SK-N-SH treated with all-trans-retinoic acid at 6 μM for 48 hours (cell line): Measurements from ENCODE around the gene PRR35.

ENCODE experiments used
- ATAC-seq: fragments of 200-7000 bp; cut with Tn5 transposase; 3 replicates; pipeline ENCODE4 v1.9.1; 2020; ENCODE audit warnings: mild to moderate bottlenecking, moderate library complexity
- ARNTL ChIP-seq: fragments of 450-650 bp; formaldehyde crosslinking; IDR thresholded peaks from 2 replicates; pipeline ENCODE4 v1.5.0; 2020; ENCODE audit warnings: low read depth, mild to moderate bottlenecking, moderate library complexity, borderline replicate concordance
- BACH2 ChIP-seq: fragments of 250-450 bp; sonication (Bioruptor Pico); IDR thresholded peaks from 2 replicates; pipeline ENCODE4 v1.9.0; 2021; ENCODE audit warnings: mild to moderate bottlenecking, borderline replicate concordance
- CSDC2 ChIP-seq: fragments of 250-450 bp; sonication (Bioruptor Pico); IDR thresholded peaks from 2 replicates; pipeline ENCODE4 v1.5.0; 2020; ENCODE audit warnings: mild to moderate bottlenecking, moderate library complexity
- ESRRG ChIP-seq: fragments of 250-450 bp; sonication (Bioruptor Pico); IDR thresholded peaks from 2 replicates; pipeline ENCODE4 v1.6.1; 2021; ENCODE audit warnings: mild to moderate bottlenecking
- GLIS3 ChIP-seq: fragments of 250-450 bp; sonication (Bioruptor Pico); IDR thresholded peaks from 2 replicates; pipeline ENCODE4 v1.5.0; 2020; ENCODE audit warnings: mild to moderate bottlenecking, moderate library complexity
- ISL1 ChIP-seq: fragments of 250-450 bp; sonication (Bioruptor Pico); IDR thresholded peaks from 2 replicates; pipeline ENCODE4 v2.1.2; 2022; ENCODE audit warnings: mild to moderate bottlenecking, moderate library complexity
- OSR1 ChIP-seq: fragments of 250-450 bp; sonication (Bioruptor Pico); IDR thresholded peaks from 2 replicates; pipeline ENCODE4 v1.8.0; 2022; ENCODE audit warnings: moderate library complexity, mild to moderate bottlenecking, inconsistent platforms
- PPARA ChIP-seq: fragments of 250-450 bp; sonication (Bioruptor Pico); IDR thresholded peaks from 2 replicates; pipeline ENCODE4 v1.5.0; 2020; ENCODE audit warnings: mild to moderate bottlenecking, borderline replicate concordance
- RARB ChIP-seq: fragments of 250-450 bp; sonication (Bioruptor Pico); IDR thresholded peaks from 2 replicates; pipeline ENCODE4 v1.8.0; 2021; ENCODE audit warnings: mild to moderate bottlenecking, moderate library complexity
- SNAI2 ChIP-seq: fragments of 250-450 bp; sonication (Bioruptor Pico); IDR thresholded peaks from 2 replicates; pipeline ENCODE4 v1.5.0; 2020; ENCODE audit warnings: mild to moderate bottlenecking, moderate library complexity
- TCF4 ChIP-seq: fragments of 250-450 bp; sonication (Bioruptor Pico); IDR thresholded peaks from 2 replicates; pipeline ENCODE4 v1.8.0; 2021; ENCODE audit warnings: mild to moderate bottlenecking, moderate library complexity, borderline replicate concordance
- TOX ChIP-seq: fragments of 250-450 bp; sonication (Bioruptor Pico); IDR thresholded peaks from 2 replicates; pipeline ENCODE4 v1.8.0; 2021; ENCODE audit warnings: mild to moderate bottlenecking, moderate library complexity, borderline replicate concordance
- ZFP3 ChIP-seq: fragments of 250-450 bp; sonication (Bioruptor Pico); IDR thresholded peaks from 2 replicates; pipeline ENCODE4 v1.5.0; 2020; ENCODE audit warnings: mild to moderate bottlenecking, moderate library complexity
- ZNF565 ChIP-seq: fragments of 450-650 bp; formaldehyde crosslinking; conservative IDR thresholded peaks from 2 replicates; pipeline ENCODE4 v1.5.0; 2020; ENCODE audit warnings: low read depth, mild to moderate bottlenecking, moderate library complexity
- ZNF70 ChIP-seq: fragments of 450-650 bp; formaldehyde crosslinking; IDR thresholded peaks from 2 replicates; pipeline ENCODE4 v1.5.0; 2020; ENCODE audit warnings: mild to moderate bottlenecking, moderate library complexity
- ZNF8 ChIP-seq: fragments of 450-650 bp; formaldehyde crosslinking; IDR thresholded peaks from 2 replicates; pipeline ENCODE4 v1.5.0; 2020; ENCODE audit warnings: mild to moderate bottlenecking, moderate library complexity
- TF ChIP-seq, protein P1 (sequence below): fragments of 250-450 bp; sonication (Bioruptor Pico); IDR thresholded peaks from 2 replicates; pipeline ENCODE4 v1.5.1; 2021; ENCODE audit warnings: mild to moderate bottlenecking, moderate library complexity
- TF ChIP-seq, protein P2 (sequence below): fragments of 250-450 bp; sonication (Bioruptor Pico); IDR thresholded peaks from 2 replicates; pipeline ENCODE4 v1.8.0; 2020; ENCODE audit warnings: mild to moderate bottlenecking, moderate library complexity, borderline replicate concordance
- TF ChIP-seq, protein P3 (sequence below): fragments of 250-450 bp; sonication (Bioruptor Pico); IDR thresholded peaks from 2 replicates; pipeline ENCODE4 v1.5.0; 2020; ENCODE audit warnings: mild to moderate bottlenecking, moderate library complexity
- TF ChIP-seq, protein P4 (sequence below): fragments of 250-450 bp; sonication (Bioruptor Pico); IDR thresholded peaks from 2 replicates; pipeline ENCODE4 v1.8.0; 2021; ENCODE audit warnings: low read depth, mild to moderate bottlenecking, moderate library complexity, borderline replicate concordance
- TF ChIP-seq, protein P5 (sequence below): fragments of 250-450 bp; sonication (Bioruptor Pico); IDR thresholded peaks from 2 replicates; pipeline ENCODE4 v1.5.1; 2020; ENCODE audit warnings: low read depth, mild to moderate bottlenecking, moderate library complexity

PRR35 gene

DNA sequence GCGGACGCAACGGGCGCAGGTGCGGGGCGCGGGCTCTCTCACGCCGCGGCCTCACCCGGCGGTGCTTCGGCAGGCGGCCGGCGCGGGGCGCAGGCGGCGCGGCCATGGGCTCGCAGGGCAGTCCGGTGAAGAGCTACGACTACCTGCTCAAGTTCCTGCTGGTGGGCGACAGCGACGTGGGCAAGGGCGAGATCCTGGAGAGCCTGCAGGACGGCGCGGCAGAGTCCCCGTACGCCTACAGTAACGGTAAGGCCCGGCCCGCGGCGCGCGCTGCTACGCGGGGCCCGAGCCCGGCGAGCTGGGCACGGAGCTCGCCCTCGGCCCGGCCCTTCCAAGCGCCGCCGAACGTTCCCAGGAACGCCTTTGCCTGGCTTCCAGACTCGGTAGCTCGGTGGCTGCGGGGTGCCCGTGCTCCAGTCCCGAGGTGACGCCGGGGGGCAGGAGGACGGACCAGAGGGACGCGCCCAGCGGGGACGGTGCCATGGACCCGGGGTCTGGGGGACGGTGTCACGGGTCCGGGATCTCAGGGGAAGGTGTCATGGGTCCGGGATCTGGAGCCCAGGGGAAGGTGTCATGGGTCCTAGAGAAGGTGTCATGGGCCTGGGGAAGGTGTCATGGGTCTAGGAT lies 30.1 kb downstream of the PRR35 start:
- no peak for ATAC-seq
- TF ChIP-seq SNAI2 (CRISPR knock-in tag) (no peak), GLIS3 (CRISPR knock-in tag) (no peak), TOX (CRISPR knock-in tag) (no peak), CSDC2 (CRISPR knock-in tag) (no peak), ZNF565 (CRISPR knock-in tag) (no peak), ZNF8 (CRISPR knock-in tag) (no peak), BACH2 (no peak), ZNF70 (no peak), ARNTL (CRISPR knock-in tag) (no peak), ZFP3 (CRISPR knock-in tag) (no peak), ISL1 (CRISPR knock-in tag) (no peak), RARB (CRISPR knock-in tag) (no peak), ESRRG (CRISPR knock-in tag) (no peak), OSR1 (CRISPR knock-in tag) (no peak)
- TF ChIP-seq, protein P1, sequence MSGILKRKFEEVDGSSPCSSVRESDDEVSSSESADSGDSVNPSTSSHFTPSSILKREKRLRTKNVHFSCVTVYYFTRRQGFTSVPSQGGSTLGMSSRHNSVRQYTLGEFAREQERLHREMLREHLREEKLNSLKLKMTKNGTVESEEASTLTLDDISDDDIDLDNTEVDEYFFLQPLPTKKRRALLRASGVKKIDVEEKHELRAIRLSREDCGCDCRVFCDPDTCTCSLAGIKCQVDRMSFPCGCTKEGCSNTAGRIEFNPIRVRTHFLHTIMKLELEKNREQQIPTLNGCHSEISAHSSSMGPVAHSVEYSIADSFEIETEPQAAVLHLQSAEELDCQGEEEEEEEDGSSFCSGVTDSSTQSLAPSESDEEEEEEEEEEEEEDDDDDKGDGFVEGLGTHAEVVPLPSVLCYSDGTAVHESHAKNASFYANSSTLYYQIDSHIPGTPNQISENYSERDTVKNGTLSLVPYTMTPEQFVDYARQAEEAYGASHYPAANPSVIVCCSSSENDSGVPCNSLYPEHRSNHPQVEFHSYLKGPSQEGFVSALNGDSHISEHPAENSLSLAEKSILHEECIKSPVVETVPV: no peak
- TF ChIP-seq, protein P2, sequence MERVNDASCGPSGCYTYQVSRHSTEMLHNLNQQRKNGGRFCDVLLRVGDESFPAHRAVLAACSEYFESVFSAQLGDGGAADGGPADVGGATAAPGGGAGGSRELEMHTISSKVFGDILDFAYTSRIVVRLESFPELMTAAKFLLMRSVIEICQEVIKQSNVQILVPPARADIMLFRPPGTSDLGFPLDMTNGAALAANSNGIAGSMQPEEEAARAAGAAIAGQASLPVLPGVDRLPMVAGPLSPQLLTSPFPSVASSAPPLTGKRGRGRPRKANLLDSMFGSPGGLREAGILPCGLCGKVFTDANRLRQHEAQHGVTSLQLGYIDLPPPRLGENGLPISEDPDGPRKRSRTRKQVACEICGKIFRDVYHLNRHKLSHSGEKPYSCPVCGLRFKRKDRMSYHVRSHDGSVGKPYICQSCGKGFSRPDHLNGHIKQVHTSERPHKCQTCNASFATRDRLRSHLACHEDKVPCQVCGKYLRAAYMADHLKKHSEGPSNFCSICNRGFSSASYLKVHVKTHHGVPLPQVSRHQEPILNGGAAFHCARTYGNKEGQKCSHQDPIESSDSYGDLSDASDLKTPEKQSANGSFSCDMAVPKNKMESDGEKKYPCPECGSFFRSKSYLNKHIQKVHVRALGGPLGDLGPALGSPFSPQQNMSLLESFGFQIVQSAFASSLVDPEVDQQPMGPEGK: no peak
- TF ChIP-seq, protein P3, sequence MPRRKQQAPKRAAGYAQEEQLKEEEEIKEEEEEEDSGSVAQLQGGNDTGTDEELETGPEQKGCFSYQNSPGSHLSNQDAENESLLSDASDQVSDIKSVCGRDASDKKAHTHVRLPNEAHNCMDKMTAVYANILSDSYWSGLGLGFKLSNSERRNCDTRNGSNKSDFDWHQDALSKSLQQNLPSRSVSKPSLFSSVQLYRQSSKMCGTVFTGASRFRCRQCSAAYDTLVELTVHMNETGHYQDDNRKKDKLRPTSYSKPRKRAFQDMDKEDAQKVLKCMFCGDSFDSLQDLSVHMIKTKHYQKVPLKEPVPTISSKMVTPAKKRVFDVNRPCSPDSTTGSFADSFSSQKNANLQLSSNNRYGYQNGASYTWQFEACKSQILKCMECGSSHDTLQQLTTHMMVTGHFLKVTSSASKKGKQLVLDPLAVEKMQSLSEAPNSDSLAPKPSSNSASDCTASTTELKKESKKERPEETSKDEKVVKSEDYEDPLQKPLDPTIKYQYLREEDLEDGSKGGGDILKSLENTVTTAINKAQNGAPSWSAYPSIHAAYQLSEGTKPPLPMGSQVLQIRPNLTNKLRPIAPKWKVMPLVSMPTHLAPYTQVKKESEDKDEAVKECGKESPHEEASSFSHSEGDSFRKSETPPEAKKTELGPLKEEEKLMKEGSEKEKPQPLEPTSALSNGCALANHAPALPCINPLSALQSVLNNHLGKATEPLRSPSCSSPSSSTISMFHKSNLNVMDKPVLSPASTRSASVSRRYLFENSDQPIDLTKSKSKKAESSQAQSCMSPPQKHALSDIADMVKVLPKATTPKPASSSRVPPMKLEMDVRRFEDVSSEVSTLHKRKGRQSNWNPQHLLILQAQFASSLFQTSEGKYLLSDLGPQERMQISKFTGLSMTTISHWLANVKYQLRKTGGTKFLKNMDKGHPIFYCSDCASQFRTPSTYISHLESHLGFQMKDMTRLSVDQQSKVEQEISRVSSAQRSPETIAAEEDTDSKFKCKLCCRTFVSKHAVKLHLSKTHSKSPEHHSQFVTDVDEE (CRISPR knock-in tag): no peak
- TF ChIP-seq, protein P4, sequence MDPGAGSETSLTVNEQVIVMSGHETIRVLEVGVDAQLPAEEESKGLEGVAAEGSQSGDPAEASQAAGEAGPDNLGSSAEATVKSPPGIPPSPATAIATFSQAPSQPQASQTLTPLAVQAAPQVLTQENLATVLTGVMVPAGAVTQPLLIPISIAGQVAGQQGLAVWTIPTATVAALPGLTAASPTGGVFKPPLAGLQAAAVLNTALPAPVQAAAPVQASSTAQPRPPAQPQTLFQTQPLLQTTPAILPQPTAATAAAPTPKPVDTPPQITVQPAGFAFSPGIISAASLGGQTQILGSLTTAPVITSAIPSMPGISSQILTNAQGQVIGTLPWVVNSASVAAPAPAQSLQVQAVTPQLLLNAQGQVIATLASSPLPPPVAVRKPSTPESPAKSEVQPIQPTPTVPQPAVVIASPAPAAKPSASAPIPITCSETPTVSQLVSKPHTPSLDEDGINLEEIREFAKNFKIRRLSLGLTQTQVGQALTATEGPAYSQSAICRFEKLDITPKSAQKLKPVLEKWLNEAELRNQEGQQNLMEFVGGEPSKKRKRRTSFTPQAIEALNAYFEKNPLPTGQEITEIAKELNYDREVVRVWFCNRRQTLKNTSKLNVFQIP (CRISPR knock-in tag): no peak

DNA sequence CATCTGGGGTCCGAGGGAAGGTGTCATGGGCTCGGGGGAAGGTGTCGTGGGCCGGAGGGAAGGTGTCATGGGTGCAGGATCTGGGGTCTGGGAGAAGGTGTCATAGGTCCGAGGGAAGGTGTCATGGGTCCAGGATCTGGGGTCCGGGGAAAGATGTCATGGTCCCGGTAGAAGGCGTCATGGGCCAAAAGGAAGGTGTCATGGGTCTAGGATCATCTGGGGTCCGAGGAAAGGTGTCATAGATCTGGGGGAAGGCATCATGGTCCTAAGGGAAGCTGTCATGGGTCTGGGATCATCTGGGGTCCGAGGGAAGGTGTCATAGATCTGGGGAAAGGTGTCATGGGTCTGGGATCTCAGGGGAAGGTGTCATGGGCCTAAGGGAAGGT lies 30.6 kb downstream of the PRR35 start:
- no peak for ATAC-seq
- TF ChIP-seq, protein P5, sequence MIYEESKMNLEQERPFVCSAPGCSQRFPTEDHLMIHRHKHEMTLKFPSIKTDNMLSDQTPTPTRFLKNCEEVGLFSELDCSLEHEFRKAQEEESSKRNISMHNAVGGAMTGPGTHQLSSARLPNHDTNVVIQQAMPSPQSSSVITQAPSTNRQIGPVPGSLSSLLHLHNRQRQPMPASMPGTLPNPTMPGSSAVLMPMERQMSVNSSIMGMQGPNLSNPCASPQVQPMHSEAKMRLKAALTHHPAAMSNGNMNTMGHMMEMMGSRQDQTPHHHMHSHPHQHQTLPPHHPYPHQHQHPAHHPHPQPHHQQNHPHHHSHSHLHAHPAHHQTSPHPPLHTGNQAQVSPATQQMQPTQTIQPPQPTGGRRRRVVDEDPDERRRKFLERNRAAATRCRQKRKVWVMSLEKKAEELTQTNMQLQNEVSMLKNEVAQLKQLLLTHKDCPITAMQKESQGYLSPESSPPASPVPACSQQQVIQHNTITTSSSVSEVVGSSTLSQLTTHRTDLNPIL: no peak
- TF ChIP-seq OSR1 (CRISPR knock-in tag): no peak
- no peak for TF ChIP-seq ESRRG (CRISPR knock-in tag)
- TF ChIP-seq ZNF565 (CRISPR knock-in tag): no peak
- TF ChIP-seq RARB (CRISPR knock-in tag): no peak
- TF ChIP-seq ZFP3 (CRISPR knock-in tag): no peak
- TF ChIP-seq ISL1 (CRISPR knock-in tag): no peak
- no peak for TF ChIP-seq PPARA
- TF ChIP-seq SNAI2 (CRISPR knock-in tag): no peak
- TF ChIP-seq TOX (CRISPR knock-in tag): no peak
- TF ChIP-seq, protein P2: no peak
- TF ChIP-seq, protein P1: no peak
- no peak for TF ChIP-seq TCF4 (CRISPR knock-in tag)
- TF ChIP-seq, protein P3 (CRISPR knock-in tag): no peak
